ENCODE measurements around the gene CTCFL. TPM values are rescaled to one million over a fixed set of nuclear protein-coding genes. Genes with fewer than 3 reads are reported as not detected.
"Not testable (repeated sequence)": the region's sequence is repeated elsewhere in the genome, so short reads cannot be mapped to it uniquely, and the experiment has no call there.

CTCFL gene
- total RNA-seq, 1 donor from 2014 or later = not detected

DNA sequence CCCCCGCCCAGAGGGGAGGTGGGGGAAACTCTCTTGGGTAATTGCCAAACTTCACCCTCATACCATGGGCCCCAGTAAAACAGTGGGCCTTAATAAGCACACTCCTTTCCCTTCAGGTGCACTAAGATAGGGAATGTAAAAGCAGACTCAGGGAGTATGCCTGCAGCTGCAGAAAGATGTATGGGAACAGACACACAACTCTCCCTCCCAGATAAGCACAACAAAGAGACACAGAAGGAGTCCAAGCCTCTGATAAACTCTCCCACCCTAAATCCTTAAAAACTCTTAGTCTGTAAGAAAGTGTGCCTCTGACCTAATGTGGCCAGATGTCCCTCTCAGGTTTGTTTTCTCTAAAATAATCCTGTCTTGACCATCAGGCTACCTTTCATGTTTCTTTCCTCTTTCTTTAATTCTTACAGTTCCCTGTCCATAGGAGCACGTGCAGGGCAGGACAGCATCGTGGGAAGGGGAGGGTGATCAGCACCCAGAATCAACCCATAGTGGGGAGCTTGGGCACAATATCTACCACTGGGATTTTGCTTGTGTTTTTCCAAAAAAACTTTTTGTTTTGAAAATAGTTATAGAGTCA is 11.3 kb upstream of the CTCFL start:
- no peak for DNase-seq (ENCODE audit: low read depth)

DNA sequence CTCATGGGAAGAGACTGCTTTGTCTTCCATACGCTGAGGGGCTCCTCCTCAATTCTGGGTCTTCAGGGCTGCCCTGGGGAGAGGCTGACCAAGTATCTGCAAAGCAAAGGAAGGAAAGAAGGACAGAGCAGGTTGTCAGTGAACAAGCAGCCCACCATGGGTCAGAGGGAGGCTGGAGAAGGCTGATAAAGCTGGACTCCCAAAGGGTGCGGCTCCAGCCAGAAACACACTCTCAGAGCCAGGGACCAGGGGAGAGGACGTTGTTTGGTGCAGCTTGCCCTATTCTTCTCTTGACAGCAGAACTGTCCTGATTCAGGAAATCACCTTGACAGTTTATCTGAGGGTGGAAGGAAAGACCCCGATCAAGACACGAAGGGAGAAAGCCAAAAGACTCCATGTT is 10.4 kb upstream of the CTCFL start:
- no peak for DNase-seq (ENCODE audit: low read depth)

DNA sequence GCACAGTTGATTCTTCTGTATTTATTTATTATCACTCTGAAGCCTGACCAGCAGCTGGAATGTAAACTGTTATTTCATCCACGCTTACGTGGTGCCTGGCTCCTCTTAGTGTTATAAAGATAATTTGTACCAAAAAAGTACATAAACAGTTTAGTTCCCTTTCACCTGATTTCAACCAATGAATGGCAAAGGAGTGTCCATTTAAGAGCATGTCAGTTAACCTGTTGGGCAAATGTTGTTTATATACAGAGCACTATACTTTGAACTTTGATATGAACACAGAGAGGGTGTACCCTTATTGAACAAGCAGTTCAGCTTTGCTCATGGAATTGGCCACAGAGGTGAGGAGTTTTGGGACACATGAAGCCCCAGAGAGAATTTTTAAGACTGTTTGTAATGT is 7.2 kb upstream of the CTCFL start:
- DNase-seq (ENCODE audit: low read depth) = no peak

DNA sequence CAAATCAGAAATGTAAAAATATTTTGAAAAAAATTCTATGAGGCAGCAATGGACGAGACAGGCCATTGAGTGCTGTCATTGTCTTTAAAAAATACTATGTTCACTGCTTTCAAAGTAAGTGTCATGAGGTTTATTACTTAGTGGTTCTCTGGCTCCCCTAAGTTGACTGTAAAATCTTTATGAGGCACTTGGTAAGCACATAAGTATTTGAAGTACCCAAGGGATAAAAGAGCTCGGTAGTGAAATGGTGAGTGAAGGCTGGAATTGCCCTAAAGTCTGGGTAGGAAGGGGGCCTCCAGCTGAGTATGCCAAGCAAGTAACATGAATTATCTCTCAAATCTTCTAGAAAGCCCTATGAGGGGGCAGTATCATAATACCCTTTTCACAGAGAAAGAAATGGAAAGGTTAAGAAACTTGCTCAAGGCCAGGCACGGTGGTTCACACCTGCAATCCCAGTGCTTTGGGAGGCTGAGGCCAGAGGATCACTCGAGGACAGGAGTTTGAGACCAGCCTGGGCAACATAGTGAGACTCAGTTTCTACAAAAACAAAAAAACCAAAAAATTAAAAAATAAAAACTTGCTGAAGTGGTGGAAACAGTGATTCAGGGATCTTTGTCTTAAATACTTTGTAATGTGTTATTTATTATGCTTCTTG is 5.5 kb upstream of the CTCFL start:
- DNase-seq (ENCODE audit: low read depth) = no peak

DNA sequence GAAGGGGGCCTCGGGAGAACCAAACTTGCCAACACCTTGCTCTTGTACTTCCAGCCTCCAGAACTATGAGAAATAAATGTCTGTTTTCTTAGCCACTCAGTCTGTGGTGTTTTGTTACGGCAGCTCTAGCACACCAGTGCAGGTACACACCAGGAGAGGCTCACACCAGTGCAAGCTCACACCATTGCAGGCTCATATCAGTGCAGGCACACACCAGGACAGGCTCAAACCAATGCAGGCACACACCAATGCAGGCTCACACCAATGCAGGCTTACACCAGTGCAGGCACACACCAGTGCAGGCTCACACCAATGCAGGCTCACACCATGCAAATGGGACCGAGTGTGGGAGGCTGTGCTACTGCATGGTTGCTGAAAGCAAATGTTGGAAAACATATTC is 4.9 kb upstream of the CTCFL start:
- DNase-seq (ENCODE audit: low read depth) = no peak

DNA sequence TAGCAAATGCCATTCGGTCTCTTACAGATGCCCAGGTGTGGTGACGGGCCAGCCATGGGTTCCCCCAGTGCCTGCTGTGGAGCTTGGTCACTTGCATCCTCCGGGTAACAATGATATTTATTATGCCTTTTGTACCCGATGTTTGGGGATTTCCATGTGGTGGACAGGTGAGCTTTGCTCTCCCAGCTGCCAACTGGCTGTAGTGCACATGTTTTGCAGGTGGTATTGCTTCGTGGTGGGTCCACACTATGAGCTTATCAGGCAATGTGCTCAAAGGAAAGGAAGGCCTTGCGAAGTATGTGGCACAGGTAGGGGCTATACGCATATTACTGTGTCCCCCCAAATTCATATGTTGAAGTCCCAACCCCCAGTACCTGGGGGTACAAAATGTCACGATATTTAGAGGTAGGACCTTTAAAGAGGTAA is 4.2 kb upstream of the CTCFL start:
- no peak for DNase-seq (ENCODE audit: low read depth)

DNA sequence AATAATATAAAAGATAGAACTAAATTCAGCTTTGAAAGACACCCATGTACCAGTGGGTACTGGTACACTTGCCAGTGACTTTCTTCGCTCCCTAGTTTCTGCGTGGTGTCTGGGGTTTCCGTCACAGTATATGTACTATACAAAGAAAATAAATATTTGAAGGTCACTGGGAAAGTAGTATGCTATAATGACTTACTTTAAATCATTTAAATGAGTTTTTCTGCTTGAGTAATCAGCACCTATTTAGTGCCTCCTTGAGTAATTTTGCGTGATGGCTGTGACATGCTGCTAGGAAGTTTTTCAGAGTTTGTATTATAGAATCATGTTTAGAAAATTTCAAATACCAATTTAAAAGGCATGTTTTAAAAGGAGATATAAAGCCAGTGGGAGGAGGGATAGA is 3.2 kb upstream of the CTCFL start:
- peak; percentile 7 for DNase-seq (ENCODE audit: low read depth)

DNA sequence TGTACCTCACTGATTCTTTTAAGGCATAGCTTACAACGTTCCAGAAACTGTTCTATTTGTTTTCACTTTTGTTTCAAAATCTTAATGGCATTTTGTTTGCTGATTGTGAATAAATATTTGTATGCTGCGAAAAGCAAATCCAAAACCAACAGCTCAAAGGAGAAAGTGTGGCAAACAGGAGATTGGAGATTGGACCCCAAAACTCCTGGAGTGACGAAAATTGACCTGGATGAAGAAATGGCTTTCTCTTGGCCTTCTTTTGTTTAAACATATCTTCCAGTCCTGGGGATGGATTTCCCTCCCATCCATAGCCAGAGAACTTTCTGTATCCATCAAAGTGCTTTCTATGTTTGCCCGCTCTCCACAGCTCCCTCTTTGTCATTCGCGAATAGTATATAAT is 2.8 kb upstream of the CTCFL start:
- DNase-seq (ENCODE audit: low read depth) = no peak

DNA sequence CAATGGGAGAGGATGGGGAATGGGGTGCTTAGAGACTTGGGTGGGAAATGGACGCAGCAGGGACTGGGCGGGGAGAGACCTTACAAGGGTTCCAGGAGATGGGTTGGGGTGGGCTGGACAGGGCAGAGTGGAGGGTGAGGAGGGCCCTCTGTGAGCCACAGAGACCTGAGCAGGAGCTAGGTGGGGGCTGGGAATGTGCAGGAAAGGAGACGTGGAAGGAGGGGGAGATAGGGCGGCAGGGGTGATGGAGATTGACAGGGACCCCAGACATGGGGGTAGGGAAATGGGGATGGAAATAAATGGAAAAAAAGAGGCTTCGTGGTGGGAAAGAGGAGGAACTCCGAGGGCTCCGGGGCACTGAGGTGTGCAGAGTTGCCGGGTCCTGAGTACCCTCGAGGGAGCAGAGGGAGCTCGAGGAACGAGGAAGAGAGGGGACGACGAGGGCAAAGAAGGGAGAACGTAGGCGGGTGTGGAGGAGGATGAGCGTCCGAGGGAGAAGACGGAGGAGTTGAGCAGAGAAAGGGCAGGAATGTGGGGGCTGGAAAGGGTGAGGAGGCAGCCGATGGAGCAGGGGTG is 2.0 kb upstream of the CTCFL start:
- no peak for DNase-seq (ENCODE audit: low read depth)

DNA sequence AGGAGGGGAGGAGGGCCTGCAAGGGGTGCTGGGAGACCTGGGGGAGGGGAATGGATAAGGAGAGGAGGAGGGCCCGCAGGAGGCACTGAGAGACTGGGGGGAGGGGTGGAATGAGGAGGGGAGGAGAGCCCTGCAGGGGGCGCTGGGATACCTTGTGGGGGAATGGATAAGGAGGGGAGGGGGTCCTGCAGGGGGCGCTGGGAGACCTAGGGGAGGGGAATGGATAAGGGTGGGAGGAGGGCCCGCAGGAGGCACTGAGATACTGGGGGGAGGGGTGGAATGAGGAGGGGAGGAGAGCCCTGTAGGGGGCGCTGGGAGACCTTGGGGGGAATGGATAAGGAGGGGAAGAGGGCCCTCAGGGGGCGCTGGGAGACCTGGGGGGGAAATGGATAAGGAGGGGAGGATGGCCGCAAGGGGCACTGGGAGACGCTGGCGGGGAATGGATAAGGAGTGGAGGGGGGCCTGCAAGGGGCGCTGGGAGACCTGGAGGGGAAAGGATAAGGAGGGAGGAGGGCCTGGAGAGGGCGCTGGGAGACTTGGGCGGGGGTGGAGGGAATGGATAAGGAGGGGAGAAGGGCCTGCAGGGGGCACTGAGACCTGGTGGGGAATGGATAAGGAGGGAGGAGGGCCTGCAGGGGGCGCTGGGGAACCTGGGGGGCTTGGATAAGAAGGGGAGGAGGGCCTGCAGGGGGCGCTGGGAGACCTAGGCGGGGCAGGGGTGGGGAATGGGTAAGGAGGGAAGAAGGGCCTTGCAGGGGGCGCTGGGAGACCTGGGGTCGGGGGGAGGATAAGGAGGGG is 1.3 kb upstream of the CTCFL start:
- DNase-seq (ENCODE audit: low read depth) = no peak

DNA sequence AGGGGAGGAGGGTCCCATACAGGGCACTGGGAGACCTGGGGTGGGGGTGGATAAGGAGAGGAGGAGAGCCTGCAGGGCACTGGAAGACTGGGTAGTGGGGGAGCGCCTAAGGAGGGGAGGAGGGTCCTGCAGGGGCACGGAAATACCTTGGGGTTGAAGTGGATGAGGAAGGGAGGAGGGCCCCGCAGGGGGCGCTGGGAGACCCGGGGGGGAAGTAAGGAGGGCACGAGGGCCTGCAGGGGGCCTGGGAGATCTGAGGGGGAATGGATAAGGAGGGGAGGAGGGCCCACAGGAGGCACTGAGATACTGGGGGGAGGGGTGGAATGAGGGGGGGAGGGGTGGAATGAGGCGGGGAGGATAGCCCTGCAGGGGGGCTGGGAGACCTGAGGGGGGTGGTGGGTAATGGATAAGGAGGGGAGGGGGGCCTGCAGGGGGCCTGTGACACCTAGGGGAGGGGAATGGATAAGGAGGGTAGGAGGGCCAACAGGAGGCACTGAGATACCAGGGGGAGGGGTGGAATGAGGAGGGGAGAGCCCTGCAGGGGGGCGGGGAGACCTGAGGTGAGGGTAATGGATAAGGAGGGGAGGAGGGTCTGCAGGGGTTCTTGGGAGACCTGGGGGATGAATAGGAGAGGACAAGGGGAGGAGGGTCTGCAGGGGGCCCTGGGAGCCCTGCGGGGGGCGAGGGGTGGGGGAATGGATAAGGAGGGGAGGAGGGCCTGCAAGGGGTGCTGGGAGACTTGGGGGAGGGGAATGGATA is 567 bp upstream of the CTCFL start:
- DNase-seq (ENCODE audit: low read depth) = no peak

DNA sequence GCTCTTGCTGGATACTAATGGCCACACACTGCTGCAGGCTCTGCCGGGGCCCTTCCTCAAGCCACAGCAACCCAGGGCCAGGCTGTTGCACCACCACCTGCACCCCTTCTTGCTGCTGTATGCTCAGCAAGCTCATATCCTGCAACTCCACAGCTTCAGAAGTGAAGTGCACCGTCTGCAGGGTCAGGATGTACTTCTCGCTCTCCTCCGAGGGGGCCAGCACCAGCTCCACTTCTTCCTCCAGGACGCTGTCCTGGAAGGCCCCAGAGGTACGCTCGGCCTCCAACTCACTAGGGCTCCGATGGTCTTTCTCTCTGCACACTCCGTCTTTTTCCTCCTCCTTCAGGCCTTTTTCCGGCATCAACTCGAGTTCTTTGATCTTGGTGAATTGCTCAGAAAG is 1.2 kb downstream of the CTCFL start:
- DNase-seq (ENCODE audit: low read depth) = no peak

DNA sequence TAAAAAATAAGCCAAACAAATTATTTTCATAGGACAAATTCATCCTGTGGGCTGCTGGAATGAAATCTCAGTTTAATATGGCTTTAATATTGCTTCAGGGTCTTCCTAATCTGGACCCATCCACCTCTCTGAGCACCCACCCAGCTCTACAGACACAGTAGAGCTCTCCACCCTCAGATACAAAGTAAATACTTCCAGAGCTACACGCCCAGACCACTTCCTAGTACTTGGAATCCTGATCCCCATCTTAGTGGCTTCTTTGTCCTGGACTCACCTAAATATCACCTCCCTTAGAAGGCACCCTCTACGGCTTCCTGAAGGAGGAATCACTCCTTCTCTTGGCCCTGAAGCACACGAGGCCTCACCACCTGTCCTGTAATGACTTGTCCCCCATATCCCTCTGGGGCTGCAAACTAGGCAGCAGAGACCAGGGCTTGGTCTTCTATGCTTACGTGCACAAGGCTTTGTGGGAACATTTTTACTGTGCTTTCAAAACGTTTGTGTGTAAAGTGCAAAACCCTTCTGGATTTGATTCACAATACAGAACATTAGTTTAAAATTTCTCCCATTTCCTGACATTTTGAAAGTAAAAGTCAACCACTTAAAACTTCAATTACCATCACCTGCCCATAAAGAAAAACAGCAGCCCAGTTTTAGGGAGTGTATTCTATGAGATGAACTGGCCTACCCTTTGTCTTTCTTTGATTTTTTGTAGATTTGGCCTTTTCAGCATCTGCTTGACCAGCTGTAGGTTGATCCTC is 2.4 kb downstream of the CTCFL start:
- no peak for DNase-seq (ENCODE audit: low read depth)

DNA sequence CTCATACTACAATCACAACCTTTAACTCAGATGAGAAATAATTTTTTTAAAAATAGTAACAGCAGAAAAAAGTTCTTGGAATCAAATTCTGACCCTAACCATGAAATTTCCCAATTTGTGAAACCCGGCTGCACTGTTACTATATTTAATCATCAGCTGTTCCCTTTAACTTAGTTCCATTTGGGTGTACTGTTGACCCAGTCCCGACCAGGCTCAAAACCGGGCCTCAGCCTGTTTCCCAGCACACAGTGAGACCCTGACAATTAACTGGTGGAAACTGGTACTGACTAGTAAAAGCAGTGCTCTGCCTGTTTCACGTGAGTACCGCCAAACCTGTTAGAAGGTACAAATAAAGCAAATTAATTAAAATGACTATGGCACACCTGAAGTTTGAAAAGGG is 7.0 kb downstream of the CTCFL start:
- no peak for DNase-seq (ENCODE audit: low read depth)

DNA sequence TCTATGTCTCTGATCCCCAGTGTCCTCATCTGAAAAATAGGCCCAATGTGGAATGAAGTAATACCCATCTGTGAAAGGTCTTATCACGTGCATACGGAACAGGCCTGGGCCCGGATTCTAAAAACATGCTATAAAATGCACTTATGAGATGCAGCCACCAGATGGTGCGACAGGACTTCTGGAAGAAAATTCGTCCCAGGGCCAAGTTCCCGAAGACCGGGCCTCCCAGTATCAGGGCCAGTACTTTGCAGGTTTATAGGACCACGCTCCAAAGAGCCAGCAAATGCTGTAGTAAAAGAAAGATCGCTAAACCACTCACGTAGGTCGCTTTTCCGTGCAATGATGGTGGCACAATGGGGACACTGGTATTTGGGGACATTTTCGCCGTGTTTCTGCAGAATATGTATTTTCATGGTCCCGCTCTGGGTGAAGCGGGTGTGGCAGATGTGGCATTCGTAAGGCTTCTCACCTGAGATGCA is 10.6 kb downstream of the CTCFL start:
- peak; percentile 39 for DNase-seq (ENCODE audit: low read depth)

DNA sequence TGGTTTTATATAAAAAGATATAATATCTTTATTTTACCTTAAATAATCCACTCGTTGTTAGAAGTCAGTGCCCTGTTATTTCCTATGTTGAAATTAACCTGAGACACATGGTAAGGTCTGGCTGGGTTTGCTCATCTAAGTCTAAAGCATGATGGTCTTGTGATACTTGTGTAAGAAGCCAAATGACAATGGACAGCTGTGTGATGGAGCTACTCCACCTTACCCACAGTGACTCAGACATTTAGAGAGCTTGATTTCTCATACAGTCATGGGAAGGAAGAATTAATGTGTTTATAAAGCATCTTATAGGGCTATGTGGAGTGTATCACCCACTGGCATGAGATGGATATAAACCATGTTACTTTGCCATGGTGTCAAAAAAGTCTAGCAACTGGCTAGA is 11.7 kb downstream of the CTCFL start:
- peak; percentile 36 for DNase-seq (ENCODE audit: low read depth)

DNA sequence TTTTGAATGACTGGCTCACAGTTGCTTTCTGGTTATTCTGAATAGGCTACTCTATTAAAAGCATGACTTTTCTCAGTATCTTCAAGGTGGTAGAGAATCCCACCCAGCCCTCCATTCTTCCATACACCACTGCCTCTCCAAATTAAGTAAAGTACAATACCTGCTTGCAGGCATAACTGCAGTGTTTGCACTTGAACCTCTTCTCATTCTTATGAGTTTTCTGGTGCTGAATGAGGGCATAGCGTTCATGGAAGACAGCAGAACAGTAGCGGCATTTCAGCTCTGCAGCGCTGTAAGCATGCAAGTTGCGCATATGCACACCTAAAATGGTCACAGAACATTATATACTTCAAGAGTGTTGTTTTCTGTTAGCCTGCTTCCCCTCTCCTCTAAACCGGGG is 12.5 kb downstream of the CTCFL start:
- DNase-seq (ENCODE audit: low read depth) = no peak

DNA sequence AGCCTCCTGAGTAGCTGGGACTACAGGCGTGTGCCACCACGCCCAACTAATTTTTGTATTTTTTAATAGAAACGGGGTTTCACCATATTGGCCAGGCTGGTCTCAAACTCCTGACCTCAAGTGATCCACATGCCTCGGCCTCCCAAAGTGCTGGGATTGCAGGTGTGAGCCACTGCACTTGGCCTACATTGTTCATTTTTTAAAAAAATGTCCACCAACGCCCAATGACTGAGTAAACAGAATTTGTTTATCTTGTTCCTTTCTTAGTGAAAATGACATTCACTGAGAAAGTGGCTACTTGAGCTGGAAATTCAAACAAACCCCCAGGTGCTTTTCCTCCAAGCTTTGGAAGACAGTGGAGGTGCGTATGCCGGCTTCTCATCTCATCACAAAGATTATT is 13.2 kb downstream of the CTCFL start:
- not testable (repeated sequence) for DNase-seq (ENCODE audit: low read depth)

DNA sequence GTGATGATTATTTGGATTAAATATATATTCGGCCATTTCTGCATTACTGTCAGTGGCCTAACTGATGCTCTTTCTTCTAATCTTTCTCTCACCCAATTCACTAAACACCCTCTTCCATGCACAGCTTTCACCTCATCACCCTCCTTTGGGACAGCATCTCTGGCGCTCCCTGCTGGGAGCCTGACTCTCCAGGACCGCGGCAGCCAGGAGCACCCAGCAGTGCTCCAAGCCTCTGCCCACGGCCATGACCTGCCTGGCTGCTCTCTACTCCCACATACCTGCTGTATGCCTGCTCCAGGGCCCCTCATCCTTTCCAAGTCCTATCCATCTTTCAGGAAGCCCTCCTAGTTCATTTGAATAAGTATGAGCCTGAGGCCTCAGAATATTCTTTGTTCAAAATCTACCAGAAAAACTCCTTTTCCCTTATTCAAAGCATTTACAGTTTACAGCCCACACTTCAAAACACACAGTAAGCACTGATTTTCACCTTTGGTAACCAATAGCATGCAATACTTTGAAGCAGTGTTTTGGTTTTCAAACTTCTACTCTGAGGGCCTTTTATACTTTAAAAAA is 15.2 kb downstream of the CTCFL start:
- DNase-seq (ENCODE audit: low read depth) = peak; percentile 6

DNA sequence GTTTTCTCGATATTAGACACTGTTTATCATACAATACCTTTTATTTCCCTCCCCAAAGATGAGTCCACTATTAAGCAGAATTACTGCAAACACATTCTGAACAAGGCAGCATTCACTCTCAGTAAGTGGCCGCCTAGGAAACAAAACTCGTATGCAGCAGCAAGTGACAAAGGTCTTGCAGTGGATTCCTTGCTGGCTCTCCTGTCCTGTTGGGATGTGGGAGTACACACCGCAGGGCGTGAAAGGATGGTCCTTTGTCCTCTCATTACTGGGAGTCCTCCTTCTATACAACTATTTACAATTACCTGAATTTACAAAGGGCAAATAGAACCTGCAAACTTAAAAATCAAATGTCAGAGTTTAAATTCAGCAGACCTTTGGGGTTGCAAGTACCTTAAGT is 16.1 kb downstream of the CTCFL start:
- DNase-seq (ENCODE audit: low read depth) = no peak

DNA sequence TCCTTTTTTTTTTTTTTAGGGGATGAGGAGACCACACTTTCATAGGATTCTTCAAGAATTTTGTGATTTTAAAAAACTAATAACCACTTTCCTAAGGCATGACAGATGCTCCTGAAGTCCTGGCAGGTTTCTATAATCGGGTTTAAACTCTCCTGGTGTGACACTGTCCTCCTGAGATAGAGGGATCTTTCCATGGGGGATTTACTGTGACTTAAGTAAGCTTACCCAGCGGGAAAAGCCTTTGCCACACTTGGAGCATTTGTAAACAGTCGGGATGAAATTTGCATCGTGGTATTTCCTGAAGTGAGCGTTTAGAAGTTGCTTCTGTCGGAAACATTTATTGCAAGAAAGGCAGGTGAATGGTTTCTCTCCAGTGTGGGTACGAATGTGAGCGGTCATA is 16.6 kb downstream of the CTCFL start:
- no peak for DNase-seq (ENCODE audit: low read depth)

Measured in renal cortical epithelial cell (primary cell).